MCF 10A (cell line): ENCODE results near the gene TOP2A. TPM values are rescaled to one million over a fixed set of nuclear protein-coding genes. Genes with fewer than 3 reads are reported as not detected.

ENCODE experiments used
- BruUV-seq: library from RNA; stranded (reverse); fragments of 400-500 nt; replicated peaks from 2 replicates; lab custom pipeline; 2021; lab: Mats Ljungman, UMichigan
- CTCF ChIA-PET: fragments of 300-600 bp; sonication (Branson Sonifier 250); formaldehyde crosslinking; extraction: SDS; loops from one replicate; lab custom pipeline; 2021; ENCODE audit warnings: antibody characterized with exemption, inconsistent platforms; lab: Yijun Ruan, JAX
- POLR2A ChIA-PET: fragments of 300-600, 350-650 bp; sonication (Branson Sonifier 250); formaldehyde crosslinking; extraction: SDS; loops from one replicate; lab custom pipeline; 2020; ENCODE audit warnings: antibody characterized with exemption, inconsistent platforms; lab: Yijun Ruan, JAX
- DNase-seq: peaks from one replicate; pipeline ENCODE4 v3.0.0-alpha.2; 2018; ENCODE audit not compliant: unreplicated experiment
- H3K27ac Mint-ChIP-seq: one replicate; pipeline ENCODE4 v1.8.0; 2022; ENCODE audit warnings: mild to moderate bottlenecking, low read depth, mixed read lengths; ENCODE audit not compliant: unreplicated experiment
- H3K27me3 Mint-ChIP-seq: one replicate; pipeline ENCODE4 v1.8.0; 2022; ENCODE audit warnings: mixed read lengths; ENCODE audit not compliant: insufficient read depth, unreplicated experiment
- H3K36me3 Mint-ChIP-seq: one replicate; pipeline ENCODE4 v1.8.0; 2022; ENCODE audit warnings: mild to moderate bottlenecking, moderate library complexity, mixed read lengths; ENCODE audit not compliant: insufficient read depth, unreplicated experiment
- H3K4me1 Mint-ChIP-seq: one replicate; pipeline ENCODE4 v1.8.0; 2022; ENCODE audit warnings: mixed read lengths; ENCODE audit not compliant: insufficient read depth, unreplicated experiment
- H3K4me3 Mint-ChIP-seq: one replicate; pipeline ENCODE4 v1.8.0; 2022; ENCODE audit warnings: mild to moderate bottlenecking, moderate library complexity, mixed read lengths; ENCODE audit not compliant: unreplicated experiment
- H3K9me3 Mint-ChIP-seq: one replicate; pipeline ENCODE4 v1.8.0; 2022; ENCODE audit warnings: mixed read lengths; ENCODE audit not compliant: unreplicated experiment
- intact Hi-C: fragments of 100-400 bp; cut with micrococcal nuclease; formaldehyde crosslinking; loops from 2 replicates; pipeline ENCODE4 v1.14.1; 2022
- total RNA-seq: library from RNA; stranded (reverse); gene quantifications from 2 replicates; pipeline ENCODE4 v1.2.3, GENCODE V29; 2022
- TF ChIP-seq, protein P1 (sequence below): fragments of 200-600 bp; IDR thresholded peaks from one replicate; pipeline ENCODE4 v1.8.0; 2022; ENCODE audit warnings: antibody characterized with exemption, mild to moderate bottlenecking; ENCODE audit not compliant: unreplicated experiment

TOP2A gene
- total RNA-seq, 1 experiment from 2014 or later = 151 TPM

DNA sequence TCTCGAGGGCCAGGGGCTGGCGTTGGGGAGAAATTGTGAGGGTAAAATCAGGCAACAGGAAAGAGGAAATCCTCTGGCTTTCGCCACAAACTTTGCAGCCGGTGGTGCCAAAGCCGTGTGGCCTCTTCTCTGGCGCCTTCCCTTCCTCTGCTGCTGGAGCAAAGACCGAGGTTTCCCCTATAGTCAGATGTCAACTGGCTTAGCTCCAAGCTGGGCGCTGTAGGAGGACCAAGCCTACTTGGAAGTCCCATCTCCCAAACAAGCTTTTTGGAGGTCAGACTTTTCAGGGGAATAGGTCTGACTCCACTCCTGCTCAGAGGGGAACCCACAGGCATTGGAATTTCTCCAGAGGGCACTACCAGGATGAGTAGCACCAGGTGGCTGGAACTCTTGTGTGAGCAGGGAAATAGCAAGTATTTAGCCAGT lies 30.5 kb upstream of the TOP2A start:
- peaks cover 32% of the 10 kb centered on the region for H3K27me3 Mint-ChIP-seq
- H3K4me1 Mint-ChIP-seq = peaks cover 37% of the 10 kb centered on the region
- H3K27ac Mint-ChIP-seq = no peak overlapping the region
- DNase-seq = no peak
- no peak overlapping the region for H3K4me3 Mint-ChIP-seq
- TF ChIP-seq, protein P1, sequence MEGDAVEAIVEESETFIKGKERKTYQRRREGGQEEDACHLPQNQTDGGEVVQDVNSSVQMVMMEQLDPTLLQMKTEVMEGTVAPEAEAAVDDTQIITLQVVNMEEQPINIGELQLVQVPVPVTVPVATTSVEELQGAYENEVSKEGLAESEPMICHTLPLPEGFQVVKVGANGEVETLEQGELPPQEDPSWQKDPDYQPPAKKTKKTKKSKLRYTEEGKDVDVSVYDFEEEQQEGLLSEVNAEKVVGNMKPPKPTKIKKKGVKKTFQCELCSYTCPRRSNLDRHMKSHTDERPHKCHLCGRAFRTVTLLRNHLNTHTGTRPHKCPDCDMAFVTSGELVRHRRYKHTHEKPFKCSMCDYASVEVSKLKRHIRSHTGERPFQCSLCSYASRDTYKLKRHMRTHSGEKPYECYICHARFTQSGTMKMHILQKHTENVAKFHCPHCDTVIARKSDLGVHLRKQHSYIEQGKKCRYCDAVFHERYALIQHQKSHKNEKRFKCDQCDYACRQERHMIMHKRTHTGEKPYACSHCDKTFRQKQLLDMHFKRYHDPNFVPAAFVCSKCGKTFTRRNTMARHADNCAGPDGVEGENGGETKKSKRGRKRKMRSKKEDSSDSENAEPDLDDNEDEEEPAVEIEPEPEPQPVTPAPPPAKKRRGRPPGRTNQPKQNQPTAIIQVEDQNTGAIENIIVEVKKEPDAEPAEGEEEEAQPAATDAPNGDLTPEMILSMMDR = no peak
- intact Hi-C loops = no loop called here
- no TSS peak for BruUV-seq
- no peaks in the 10 kb centered on the region for H3K36me3 Mint-ChIP-seq
- POLR2A ChIA-PET = interaction anchor here (1.2 to 6.7 kb wide), 2 partner anchors 12 to 23 kb away, joined by 3 to 40 read pairs; no protein-coding TSS in a partner anchor
- H3K9me3 Mint-ChIP-seq = no peaks in the 10 kb centered on the region
- CTCF ChIA-PET = interaction anchor here (0.9 to 2.4 kb wide), 6 partner anchors 8 to 144 kb away, joined by 4 to 21 read pairs (median 5); no protein-coding TSS in a partner anchor

DNA sequence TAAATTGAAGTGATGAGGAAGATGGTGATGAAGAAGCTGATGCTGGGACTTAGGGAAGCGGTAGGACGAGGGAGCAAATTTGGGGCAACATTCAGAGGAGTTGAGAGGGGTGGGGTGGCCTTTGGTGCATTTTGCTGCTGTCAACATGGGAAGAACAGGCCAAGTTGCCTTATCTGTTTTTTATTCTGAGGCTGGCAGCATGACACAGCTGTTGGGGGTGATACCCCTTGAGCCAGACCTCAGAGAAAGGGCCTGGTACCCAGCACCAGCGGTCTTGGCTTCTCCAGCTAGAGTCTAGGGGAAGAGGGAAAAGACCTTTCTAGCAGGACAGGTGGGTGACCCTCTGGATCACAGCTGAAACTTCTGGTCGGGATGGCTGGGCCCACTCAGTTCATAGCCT lies 30.1 kb upstream of the TOP2A start:
- ChIA-PET CTCF (interaction anchor here (0.5 to 1.6 kb wide), 5 partner anchors 8 to 220 kb away, joined by 3 to 5 read pairs (median 4); no protein-coding TSS in a partner anchor), POLR2A (interaction anchor here (1.2 to 6.7 kb wide), 2 partner anchors 12 to 23 kb away, joined by 3 to 40 read pairs; no protein-coding TSS in a partner anchor)
- DNase-seq = no peak
- TF ChIP-seq, protein P1 = no peak
- no TSS peak for BruUV-seq
- intact Hi-C loops = no loop called here
- H3K27ac Mint-ChIP-seq = no peak overlapping the region
- H3K9me3 Mint-ChIP-seq = no peaks in the 10 kb centered on the region
- H3K36me3 Mint-ChIP-seq = no peaks in the 10 kb centered on the region
- peaks cover 32% of the 10 kb centered on the region for H3K27me3 Mint-ChIP-seq
- no peak overlapping the region for H3K4me3 Mint-ChIP-seq
- H3K4me1 Mint-ChIP-seq = peaks cover 37% of the 10 kb centered on the region

DNA sequence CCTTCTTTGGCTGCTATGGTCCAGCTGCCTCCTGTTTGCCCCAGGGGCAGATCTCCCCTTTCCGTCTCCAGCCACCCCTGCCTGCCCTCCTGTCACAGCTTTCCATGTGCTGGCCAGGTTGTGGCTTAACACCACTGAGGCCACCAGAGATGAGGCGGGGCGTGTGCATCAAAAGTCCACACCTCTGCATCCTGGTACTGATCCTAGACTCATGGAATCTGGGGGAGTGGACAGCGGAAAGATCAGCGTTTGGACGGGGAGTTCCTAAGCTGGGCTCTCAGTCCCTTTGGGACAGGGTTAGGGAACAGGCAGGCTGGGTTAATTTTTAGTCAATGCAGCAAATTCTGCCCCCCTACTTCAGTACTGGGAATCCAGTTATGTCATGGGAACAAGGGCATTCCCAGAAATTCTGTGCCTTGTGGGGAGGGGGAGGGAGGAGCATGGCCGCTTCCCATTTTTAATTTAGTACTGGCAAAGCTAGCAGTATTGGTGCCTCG lies 29.5 kb upstream of the TOP2A start:
- Mint-ChIP-seq H3K4me3 (no peak overlapping the region), H3K9me3 (no peaks in the 10 kb centered on the region), H3K4me1 (peaks cover 32% of the 10 kb centered on the region), H3K27me3 (peaks cover 32% of the 10 kb centered on the region), H3K27ac (no peak overlapping the region), H3K36me3 (no peaks in the 10 kb centered on the region)
- TF ChIP-seq, protein P1 = no peak
- CTCF ChIA-PET = interaction anchor here (0.5 to 1.7 kb wide), 6 partner anchors 9 to 220 kb away, joined by 3 to 8 read pairs (median 4); no protein-coding TSS in a partner anchor
- POLR2A ChIA-PET = interaction anchor here (6.7 kb wide), 1 partner anchor 24 kb away, joined by 40 read pairs; no protein-coding TSS in a partner anchor
- intact Hi-C loops = no loop called here
- no TSS peak for BruUV-seq
- no peak for DNase-seq

DNA sequence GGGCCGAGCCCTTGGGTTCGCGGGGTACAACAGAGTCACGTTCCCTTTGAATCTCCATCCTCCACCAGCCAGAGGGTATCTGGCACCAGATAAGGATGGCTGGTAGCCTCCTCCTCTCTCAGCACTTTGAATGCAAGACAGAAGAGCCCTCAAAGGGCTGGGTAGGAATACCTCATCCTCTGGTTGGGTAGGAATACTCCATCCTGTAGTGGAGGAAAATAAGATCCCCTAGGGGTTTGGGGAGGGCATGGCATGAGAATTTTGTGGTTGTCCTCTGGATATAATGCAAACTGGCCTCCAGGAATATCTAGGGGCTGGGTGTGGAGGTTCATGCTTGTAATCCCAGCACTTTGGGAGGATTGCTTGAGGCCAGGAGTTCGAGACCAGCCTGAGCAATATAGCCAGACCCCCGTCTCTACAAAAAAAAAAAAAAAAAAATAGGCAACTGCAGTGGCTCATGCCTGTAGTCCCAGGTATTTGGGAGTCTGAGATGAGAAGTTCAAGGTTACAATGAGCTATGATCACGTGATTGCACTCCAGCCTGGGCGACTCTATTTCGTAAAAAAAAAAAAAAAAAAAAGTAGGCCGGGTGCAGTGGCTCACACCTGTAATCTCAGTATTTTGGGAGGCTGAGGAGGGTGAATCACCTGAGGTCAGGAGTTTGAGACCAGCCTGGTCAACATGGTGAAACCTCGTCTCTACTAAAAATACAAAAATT lies 28.2 kb upstream of the TOP2A start:
- Mint-ChIP-seq H3K27ac (no peak overlapping the region), H3K4me1 (peaks cover 23% of the 10 kb centered on the region), H3K9me3 (no peaks in the 10 kb centered on the region), H3K36me3 (no peaks in the 10 kb centered on the region), H3K4me3 (no peak overlapping the region), H3K27me3 (peaks cover 32% of the 10 kb centered on the region)
- no TSS peak for BruUV-seq
- intact Hi-C loops = no loop called here
- TF ChIP-seq, protein P1 = peak; percentile 6
- ChIA-PET POLR2A (interaction anchor here (6.7 kb wide), 1 partner anchor 25 kb away, joined by 40 read pairs; no protein-coding TSS in a partner anchor), CTCF (interaction anchor here (0.6 to 1.7 kb wide), 6 partner anchors 15 to 1195 kb away, joined by 3 to 8 read pairs (median 4); no protein-coding TSS in a partner anchor)
- DNase-seq = no peak
